ENCODE results near the gene HS2ST1.

DNA sequence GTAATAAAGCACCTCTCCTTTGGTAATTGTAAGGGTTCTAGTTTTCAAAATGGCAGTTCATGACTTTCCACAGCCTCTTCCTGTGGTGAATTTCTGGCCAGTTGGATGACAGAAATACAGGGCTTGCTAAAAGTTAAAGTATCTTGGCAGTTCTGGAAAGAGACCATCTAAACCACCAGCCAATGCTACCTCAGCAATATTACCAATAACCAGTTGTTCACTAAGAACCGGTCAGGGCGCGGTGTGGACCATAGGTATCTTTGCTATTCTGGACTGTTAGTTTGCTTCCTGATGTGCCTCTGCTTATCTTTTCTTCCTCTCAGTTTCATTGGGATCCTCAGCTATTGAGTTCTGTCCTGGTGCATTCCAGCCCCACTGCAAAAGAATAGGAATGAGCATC lies 124.7 kb downstream of the HS2ST1 start:
- TF ChIP-seq, protein P1, sequence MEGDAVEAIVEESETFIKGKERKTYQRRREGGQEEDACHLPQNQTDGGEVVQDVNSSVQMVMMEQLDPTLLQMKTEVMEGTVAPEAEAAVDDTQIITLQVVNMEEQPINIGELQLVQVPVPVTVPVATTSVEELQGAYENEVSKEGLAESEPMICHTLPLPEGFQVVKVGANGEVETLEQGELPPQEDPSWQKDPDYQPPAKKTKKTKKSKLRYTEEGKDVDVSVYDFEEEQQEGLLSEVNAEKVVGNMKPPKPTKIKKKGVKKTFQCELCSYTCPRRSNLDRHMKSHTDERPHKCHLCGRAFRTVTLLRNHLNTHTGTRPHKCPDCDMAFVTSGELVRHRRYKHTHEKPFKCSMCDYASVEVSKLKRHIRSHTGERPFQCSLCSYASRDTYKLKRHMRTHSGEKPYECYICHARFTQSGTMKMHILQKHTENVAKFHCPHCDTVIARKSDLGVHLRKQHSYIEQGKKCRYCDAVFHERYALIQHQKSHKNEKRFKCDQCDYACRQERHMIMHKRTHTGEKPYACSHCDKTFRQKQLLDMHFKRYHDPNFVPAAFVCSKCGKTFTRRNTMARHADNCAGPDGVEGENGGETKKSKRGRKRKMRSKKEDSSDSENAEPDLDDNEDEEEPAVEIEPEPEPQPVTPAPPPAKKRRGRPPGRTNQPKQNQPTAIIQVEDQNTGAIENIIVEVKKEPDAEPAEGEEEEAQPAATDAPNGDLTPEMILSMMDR (IDR thresholded peaks at IDR 0.05): no peak
- no peak for TF ChIP-seq POLR2A (IDR thresholded peaks at IDR 0.05)

Data from uterus (tissue), 2 donors.